GM19238 (cell line): ENCODE data around the gene SUPV3L1.

Experiments used
- DNase-seq: peaks from one replicate; pipeline ENCODE4 v3.0.0; 2011; ENCODE audit warnings: low spot score; ENCODE audit not compliant: insufficient read length

SUPV3L1 gene

GRCh38 chr10:69202332-69202731, 22.3 kb downstream of the SUPV3L1 start:
- no peak for DNase-seq

- DNase-seq: no peak
Measured at GRCh38 chr10:69208761-69209160, 28.7 kb downstream of the SUPV3L1 start.

DNA sequence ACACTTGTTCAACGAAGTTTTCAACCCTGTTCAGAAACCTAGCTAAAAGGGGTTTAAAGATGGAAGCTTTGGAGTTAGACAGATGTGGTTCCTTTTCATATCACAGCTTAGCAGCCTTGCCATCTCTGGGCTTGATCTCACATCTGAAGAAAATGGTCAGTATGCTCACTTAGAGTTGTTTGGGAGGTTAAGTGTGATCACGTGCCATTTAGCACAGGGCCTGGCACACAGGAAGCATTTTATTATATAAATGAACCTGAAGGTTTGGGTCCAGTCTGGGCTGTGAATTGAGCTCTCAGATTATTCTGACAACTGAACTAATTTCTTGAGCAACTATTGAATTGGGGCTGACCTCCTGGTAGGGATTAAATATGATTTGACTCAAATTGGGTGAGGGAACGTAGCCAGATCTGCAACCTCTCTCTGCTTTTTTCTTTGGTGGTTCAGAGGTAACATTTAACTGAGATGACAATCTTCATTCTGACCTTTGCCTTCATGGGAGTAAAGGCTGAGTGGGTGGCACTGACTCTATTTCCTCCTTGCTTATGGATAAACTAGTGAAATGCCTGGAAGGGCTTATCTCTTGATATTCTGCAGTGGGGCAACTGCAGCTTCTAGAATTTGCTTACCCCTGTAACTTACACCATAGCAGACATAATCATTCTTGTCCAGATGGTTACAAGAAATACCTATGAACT, 29.9 kb downstream of the SUPV3L1 start:
- DNase-seq: no peak

GRCh38 chr10:69211104-69211503, 31.1 kb downstream of the SUPV3L1 start:
- DNase-seq: no peak

DNA sequence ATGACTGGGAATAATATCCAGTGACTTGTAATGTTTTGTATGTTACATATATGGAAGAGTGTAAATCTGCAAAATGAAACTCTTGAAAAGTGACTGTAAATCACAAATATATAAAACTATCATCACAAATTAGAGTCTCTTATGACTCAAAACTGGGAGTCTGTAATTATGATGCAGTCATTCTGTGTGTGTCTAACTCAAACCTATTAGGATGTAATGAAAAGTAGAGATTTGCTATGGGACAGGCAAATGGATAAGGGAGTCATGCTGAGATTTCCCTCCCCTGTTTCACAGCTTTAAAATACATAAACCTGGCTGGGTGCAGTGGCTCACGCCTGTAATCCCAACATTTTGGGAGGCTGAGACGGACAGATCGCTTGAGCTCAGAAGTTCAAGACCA, 31.5 kb downstream of the SUPV3L1 start:
- no peak for DNase-seq

- no peak for DNase-seq
Measured at GRCh38 chr10:69213591-69214311, 33.7 kb downstream of the SUPV3L1 start.

GRCh38 chr10:69214666-69215131, 34.7 kb downstream of the SUPV3L1 start:
- no peak for DNase-seq

GRCh38 chr10:69215405-69216171, 35.6 kb downstream of the SUPV3L1 start:
- no peak for DNase-seq

- DNase-seq: no peak
Measured at GRCh38 chr10:69216577-69217118, 36.6 kb downstream of the SUPV3L1 start.

- no peak for DNase-seq
Measured at GRCh38 chr10:69217119-69217754, 37.2 kb downstream of the SUPV3L1 start.

- no peak for DNase-seq
Measured at GRCh38 chr10:69218831-69219230, 38.8 kb downstream of the SUPV3L1 start.

DNA sequence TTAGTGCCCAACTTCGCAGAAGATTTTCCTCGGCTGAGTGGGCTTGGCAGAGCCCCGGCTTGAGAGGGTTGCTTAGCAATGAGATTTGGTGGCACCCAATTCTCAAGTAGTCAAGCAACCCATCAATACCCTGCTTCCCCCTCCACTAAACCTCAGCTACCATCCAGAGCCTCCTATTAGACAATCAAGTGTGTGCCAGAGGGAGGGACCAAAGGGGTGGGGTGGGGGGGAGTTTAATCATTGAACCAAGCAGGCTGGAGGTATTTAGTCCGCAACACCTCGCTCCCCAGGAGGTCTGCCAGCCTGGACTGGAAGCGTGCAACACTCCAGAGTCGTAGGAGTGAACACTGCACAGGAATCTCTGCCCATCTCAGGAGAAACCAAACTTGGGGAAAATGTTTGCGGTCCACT, 40.0 kb downstream of the SUPV3L1 start, which contains the start of gene HKDC1:
TSS of gene HKDC1 (plus strand) at position 292 of the 411 bp plus-strand sequence. CDS start at position 396, 104 bp downstream.
- DNase-seq: no peak

- no peak for DNase-seq
Measured at GRCh38 chr10:69220507-69220906, 40.5 kb downstream of the SUPV3L1 start.

DNA sequence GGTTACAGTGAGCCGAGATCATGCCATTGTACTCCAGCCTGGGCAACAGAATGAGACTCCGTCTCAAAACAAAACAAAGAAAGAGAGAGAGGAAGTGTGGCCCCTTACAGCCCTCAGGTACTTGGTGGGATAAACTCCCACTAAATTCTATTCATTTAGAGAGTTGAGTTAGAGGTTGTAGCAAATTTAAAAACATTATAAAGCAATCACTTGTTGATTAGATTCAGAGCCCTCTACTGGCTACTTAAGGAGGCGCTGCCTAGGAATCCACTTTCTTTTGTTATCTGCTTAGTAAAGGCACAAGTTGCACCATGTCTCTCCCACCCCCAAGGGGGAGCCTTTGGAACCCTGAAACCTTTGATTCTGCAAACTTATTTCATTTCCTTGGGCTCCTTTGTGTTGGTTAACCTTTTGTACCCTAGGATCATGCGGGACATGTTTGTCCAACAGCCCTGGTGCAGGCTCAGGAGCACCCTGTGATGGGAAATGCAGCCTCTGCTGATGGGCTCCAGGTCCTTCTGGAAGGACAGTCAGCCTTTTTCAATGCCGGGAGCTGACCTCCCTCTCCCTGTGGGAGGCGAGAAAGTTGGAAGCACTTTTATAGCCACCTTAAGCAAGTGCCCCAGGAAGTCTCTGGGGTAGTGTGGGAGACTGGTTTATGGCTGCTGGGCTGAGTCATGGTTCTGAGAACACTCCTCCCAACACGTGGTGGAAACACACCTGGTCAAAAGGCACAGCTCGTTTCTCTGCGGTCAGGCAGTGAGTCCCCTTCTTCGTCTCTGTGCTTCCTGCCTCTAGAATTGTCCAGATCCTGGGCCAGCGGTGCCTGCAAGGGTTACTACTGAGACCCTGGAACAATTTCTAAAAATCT, 42.4 kb downstream of the SUPV3L1 start:
- peak; percentile 81 for DNase-seq

- no peak for DNase-seq
Measured at GRCh38 chr10:69223028-69223342, 43.0 kb downstream of the SUPV3L1 start.

GRCh38 chr10:69224862-69225657, 45.0 kb downstream of the SUPV3L1 start:
- no peak for DNase-seq

- DNase-seq: no peak
Measured at GRCh38 chr10:69225681-69226080, 45.6 kb downstream of the SUPV3L1 start.

- no peak for DNase-seq
Measured at GRCh38 chr10:69226919-69227450, 47.0 kb downstream of the SUPV3L1 start.

GRCh38 chr10:69228151-69228550, 48.1 kb downstream of the SUPV3L1 start:
- DNase-seq: no peak
